RWPE1 (cell line): ENCODE data around the gene ARNT2.

Experiments used
- CTCF ChIA-PET: fragments of 350-600 bp; sonication (Branson Sonifier 250); formaldehyde crosslinking; extraction: SDS; loops from one replicate; lab custom pipeline; 2021; lab: Yijun Ruan, JAX
- POLR2A ChIA-PET: fragments of 400-600 bp; formaldehyde crosslinking; extraction: SDS; loops from one replicate; lab custom pipeline; 2020; ENCODE audit warnings: antibody characterized with exemption; ENCODE audit not compliant: low non-redundant PET; lab: Yijun Ruan, JAX
- DNase-seq: peaks from one replicate; pipeline ENCODE4 v3.0.0; 2012; ENCODE audit warnings: low spot score
- H3K27ac ChIP-seq: fragments of 450-650 bp; 2 replicates; pipeline ENCODE4 v1.5.1; 2017
- TF ChIP-seq, protein P1 (sequence below): fragments of 450-650 bp; conservative IDR thresholded peaks from 2 replicates; pipeline ENCODE4 v1.5.1; 2017; ENCODE audit warnings: low read depth, mild to moderate bottlenecking

ARNT2 gene

DNA sequence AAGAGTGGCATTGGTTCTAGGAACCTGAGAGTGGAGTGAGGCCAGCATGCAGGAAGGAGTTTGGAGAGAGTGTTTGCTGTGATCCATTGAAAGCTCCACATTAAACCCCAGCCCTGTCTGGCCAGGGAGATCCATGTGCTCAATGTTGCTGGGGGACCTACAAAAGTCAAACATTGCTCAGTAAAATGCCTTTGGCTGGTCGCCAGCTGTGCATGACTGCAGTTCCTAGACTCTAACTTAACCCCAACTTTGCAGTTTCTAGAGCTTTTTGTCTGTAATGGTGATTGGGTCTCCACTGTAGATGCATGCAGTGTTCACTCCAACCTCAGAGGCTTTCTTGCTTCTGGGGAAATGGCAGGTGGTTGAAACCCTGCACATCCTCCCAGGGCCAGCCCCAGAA, 191.2 kb downstream of the ARNT2 start:
- CTCF ChIA-PET: interaction anchor here (0.7 to 1.2 kb wide), 2 partner anchors 28 to 676 kb away, joined by 3 to 4 read pairs; no protein-coding TSS in a partner anchor
- POLR2A ChIA-PET: no interaction called here
- TF ChIP-seq, protein P1, sequence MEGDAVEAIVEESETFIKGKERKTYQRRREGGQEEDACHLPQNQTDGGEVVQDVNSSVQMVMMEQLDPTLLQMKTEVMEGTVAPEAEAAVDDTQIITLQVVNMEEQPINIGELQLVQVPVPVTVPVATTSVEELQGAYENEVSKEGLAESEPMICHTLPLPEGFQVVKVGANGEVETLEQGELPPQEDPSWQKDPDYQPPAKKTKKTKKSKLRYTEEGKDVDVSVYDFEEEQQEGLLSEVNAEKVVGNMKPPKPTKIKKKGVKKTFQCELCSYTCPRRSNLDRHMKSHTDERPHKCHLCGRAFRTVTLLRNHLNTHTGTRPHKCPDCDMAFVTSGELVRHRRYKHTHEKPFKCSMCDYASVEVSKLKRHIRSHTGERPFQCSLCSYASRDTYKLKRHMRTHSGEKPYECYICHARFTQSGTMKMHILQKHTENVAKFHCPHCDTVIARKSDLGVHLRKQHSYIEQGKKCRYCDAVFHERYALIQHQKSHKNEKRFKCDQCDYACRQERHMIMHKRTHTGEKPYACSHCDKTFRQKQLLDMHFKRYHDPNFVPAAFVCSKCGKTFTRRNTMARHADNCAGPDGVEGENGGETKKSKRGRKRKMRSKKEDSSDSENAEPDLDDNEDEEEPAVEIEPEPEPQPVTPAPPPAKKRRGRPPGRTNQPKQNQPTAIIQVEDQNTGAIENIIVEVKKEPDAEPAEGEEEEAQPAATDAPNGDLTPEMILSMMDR: no peak
- no peak overlapping the region for H3K27ac ChIP-seq
- no peak for DNase-seq

GRCh38 chr15:80596521-80596976, 192.4 kb downstream of the ARNT2 start:
- no peak overlapping the region for H3K27ac ChIP-seq
- ChIA-PET CTCF (interaction anchor here (0.7 kb wide), 1 partner anchor 323 kb away, joined by 3 read pairs; no protein-coding TSS in a partner anchor), POLR2A (no interaction called here)
- TF ChIP-seq, protein P1: no peak
- DNase-seq: no peak

GRCh38 chr15:80597076-80597475, 192.9 kb downstream of the ARNT2 start:
- H3K27ac ChIP-seq: no peak overlapping the region
- POLR2A ChIA-PET: no interaction called here
- TF ChIP-seq, protein P1: no peak
- DNase-seq: no peak
- CTCF ChIA-PET: interaction anchor here (0.7 kb wide), 1 partner anchor 324 kb away, joined by 3 read pairs; no protein-coding TSS in a partner anchor

DNA sequence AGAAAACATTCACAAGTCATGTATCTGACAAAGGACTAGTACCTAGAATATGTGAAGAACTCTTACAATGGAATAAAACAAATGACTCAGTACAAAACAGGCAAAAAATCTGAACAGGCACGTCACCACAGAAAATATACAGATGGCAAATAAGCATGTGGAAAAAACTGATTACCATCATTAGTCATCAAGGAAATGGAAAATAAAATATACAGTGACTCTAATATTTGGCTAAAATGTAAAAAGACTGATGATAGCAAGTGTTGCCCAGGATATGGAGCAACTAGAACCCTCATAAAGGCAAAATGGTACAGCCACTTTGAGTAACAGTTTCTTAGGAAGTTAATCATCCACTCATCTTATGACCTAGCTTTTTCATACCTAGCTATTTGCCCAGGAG, 195.2 kb downstream of the ARNT2 start:
- H3K27ac ChIP-seq: no peak overlapping the region
- DNase-seq: no peak
- POLR2A ChIA-PET: no interaction called here

GRCh38 chr15:80600626-80601025, 196.4 kb downstream of the ARNT2 start:
- POLR2A ChIA-PET: no interaction called here
- H3K27ac ChIP-seq: no peak overlapping the region
- CTCF ChIA-PET: no interaction called here
- no peak for DNase-seq
- TF ChIP-seq, protein P1: no peak

More for the DNA sequence above, 195.2 kb downstream of the ARNT2 start:
- CTCF ChIA-PET: no interaction called here
- TF ChIP-seq, protein P1: no peak

DNA sequence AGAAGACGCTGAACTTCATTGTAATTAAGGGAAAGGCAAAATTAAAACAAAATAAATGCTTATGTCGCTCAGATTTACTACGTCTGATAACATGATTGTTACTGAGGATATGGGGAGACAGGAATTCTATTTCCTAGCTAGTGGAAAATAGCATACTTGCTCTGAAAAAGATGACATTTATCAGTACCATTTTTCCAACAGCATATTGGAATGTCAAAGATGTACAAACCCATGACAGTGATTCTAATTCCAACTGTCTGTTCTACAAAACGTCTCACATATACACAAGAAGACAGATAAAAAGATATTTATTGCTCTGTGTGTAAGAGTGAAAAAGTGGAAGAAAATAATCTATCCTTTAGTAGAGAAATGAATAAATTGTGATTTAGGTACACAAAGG, 197.1 kb downstream of the ARNT2 start:
- CTCF ChIA-PET: no interaction called here
- DNase-seq: no peak
- H3K27ac ChIP-seq: no peak overlapping the region
- POLR2A ChIA-PET: no interaction called here
- TF ChIP-seq, protein P1: no peak
